ACHN (cell line): ENCODE measurements around the gene GXYLT2.
A peak's percentile ranks its signal among the peaks of the same experiment; 100 is the strongest.
"Not testable (repeated sequence)": the region's sequence is repeated elsewhere in the genome, so short reads cannot be mapped to it uniquely, and the experiment has no call there.

Source experiments
- DNase-seq: peaks from one replicate; pipeline ENCODE4 v3.0.0-alpha.2; 2015
- in situ Hi-C: cut with HindIII; loops from 2 replicates; pipeline ENCODE4 v1.10.0; 2017; ENCODE audit warnings: low sequenced_read_pairs, low pct_ligation_motif_present, low pct_unique_long_range_greater_than_20kb

GXYLT2 gene

GRCh38 chr3:72995337-72995736, 107.5 kb downstream of the GXYLT2 start:
- no peak for DNase-seq
- in situ Hi-C loops, result no loop called here

- in situ Hi-C loops, result no loop called here
- DNase-seq, result no peak
Observed at GRCh38 chr3:72996121-72996472, 108.3 kb downstream of the GXYLT2 start.

GRCh38 chr3:72996473-72997333, 108.9 kb downstream of the GXYLT2 start, which contains the start of gene PPP4R2:
Gene PPP4R2, plus strand, starts transcription at chr3:72996811. Its CDS starts 227 bp downstream, at chr3:72997038.
- in situ Hi-C loops, result no loop called here
- peak; percentile 86 for DNase-seq

GRCh38 chr3:72997421-72997961, 109.6 kb downstream of the GXYLT2 start:
- DNase-seq, result peak; percentile 75
- in situ Hi-C loops, result no loop called here

- in situ Hi-C loops, result no loop called here
Observed at GRCh38 chr3:72998466-72998865, 110.6 kb downstream of the GXYLT2 start.

GRCh38 chr3:72999951-73000350, 112.1 kb downstream of the GXYLT2 start:
- DNase-seq, result no peak
- in situ Hi-C loops, result no loop called here

More at GRCh38 chr3:72998466-72998865, 110.6 kb downstream of the GXYLT2 start:
- no peak for DNase-seq

GRCh38 chr3:73003050-73003449, 115.2 kb downstream of the GXYLT2 start:
- in situ Hi-C loops, result not testable (repeated sequence)

GRCh38 chr3:73004316-73004715, 116.5 kb downstream of the GXYLT2 start:
- no peak for DNase-seq
- in situ Hi-C loops, result no loop called here

More at GRCh38 chr3:73003050-73003449, 115.2 kb downstream of the GXYLT2 start:
- DNase-seq, result not testable (repeated sequence)

GRCh38 chr3:73007992-73008712, 120.3 kb downstream of the GXYLT2 start:
- in situ Hi-C loops, result no loop called here
- DNase-seq, result no peak

- DNase-seq, result no peak
- in situ Hi-C loops, result no loop called here
Observed at GRCh38 chr3:73009008-73009407, 121.2 kb downstream of the GXYLT2 start.

GRCh38 chr3:73009750-73010149, 121.9 kb downstream of the GXYLT2 start:
- DNase-seq, result no peak
- in situ Hi-C loops, result no loop called here

GRCh38 chr3:73010158-73010557, 122.3 kb downstream of the GXYLT2 start:
- no peak for DNase-seq
- in situ Hi-C loops, result no loop called here

- DNase-seq, result no peak
- in situ Hi-C loops, result no loop called here
Observed at GRCh38 chr3:73018298-73018697, 130.5 kb downstream of the GXYLT2 start.

- no peak for DNase-seq
- in situ Hi-C loops, result no loop called here
Observed at GRCh38 chr3:73018790-73019441, 131.1 kb downstream of the GXYLT2 start.

GRCh38 chr3:73021301-73021835, 133.5 kb downstream of the GXYLT2 start:
- in situ Hi-C loops, result no loop called here
- DNase-seq, result no peak

- DNase-seq, result no peak
- in situ Hi-C loops, result no loop called here
Observed at GRCh38 chr3:73024836-73025235, 137.0 kb downstream of the GXYLT2 start.

- DNase-seq, result no peak
- in situ Hi-C loops, result no loop called here
Observed at GRCh38 chr3:73026111-73026759, 138.4 kb downstream of the GXYLT2 start.
